GM12891 (cell line): ENCODE results near the gene JADE2.

Source experiments
- PAX5 ChIP-seq: IDR thresholded peaks from 2 replicates; pipeline ENCODE4 v1.6.1; 2011; ENCODE audit warnings: low read length, moderate library complexity, mild to moderate bottlenecking; ENCODE audit not compliant: insufficient read depth, severe bottlenecking
- POLR2A ChIP-seq: IDR thresholded peaks from 2 replicates; pipeline ENCODE4 v1.6.1; 2011; ENCODE audit warnings: low read depth, low read length, control low read depth
- POLR2AphosphoS5 ChIP-seq: IDR thresholded peaks from 2 replicates; pipeline ENCODE4 v1.6.1; 2011; ENCODE audit warnings: low read depth, low read length, control low read depth
- TAF1 ChIP-seq: IDR thresholded peaks from 2 replicates; pipeline ENCODE4 v1.6.1; 2011; ENCODE audit warnings: low read depth, low read length, control low read depth

- TF ChIP-seq PAX5: no peak
- no peak for TF ChIP-seq POLR2A
- TF ChIP-seq TAF1: no peak
- TF ChIP-seq POLR2AphosphoS5: no peak
Observed at GRCh38 chr5:134585966-134586365, 60.5 kb downstream of the JADE2 start.
